ENCODE data around the gene BRIP1.

DNA sequence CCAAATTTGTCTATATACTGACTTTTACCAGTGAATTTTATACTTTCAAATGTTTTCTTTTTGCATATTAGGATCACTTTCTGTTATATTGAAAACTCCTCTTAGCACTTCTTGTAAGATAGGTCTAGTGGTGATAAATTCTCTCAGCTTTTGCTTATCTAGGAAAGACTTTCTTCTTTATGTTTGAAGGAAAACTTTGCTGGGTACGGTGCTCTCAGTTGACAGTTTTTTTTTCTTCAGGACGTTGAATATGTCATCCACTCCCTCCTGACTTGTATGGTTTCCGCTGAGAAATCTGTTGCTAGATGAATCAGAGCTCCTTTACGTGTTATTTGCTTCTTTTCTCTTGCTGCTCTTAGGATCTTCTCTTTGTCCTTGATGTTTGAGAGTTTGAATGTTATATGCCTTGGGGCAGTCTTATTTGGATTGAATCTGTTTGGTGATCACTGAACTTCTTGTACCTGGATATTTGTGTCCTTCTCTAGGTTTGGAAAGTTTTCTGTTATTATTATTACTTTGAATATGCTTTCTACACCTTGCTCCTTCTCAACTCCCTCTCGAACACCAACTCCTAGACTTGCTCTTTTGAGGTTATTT lies 228.3 kb downstream of the BRIP1 start:
- TF ChIP-seq, protein P1, sequence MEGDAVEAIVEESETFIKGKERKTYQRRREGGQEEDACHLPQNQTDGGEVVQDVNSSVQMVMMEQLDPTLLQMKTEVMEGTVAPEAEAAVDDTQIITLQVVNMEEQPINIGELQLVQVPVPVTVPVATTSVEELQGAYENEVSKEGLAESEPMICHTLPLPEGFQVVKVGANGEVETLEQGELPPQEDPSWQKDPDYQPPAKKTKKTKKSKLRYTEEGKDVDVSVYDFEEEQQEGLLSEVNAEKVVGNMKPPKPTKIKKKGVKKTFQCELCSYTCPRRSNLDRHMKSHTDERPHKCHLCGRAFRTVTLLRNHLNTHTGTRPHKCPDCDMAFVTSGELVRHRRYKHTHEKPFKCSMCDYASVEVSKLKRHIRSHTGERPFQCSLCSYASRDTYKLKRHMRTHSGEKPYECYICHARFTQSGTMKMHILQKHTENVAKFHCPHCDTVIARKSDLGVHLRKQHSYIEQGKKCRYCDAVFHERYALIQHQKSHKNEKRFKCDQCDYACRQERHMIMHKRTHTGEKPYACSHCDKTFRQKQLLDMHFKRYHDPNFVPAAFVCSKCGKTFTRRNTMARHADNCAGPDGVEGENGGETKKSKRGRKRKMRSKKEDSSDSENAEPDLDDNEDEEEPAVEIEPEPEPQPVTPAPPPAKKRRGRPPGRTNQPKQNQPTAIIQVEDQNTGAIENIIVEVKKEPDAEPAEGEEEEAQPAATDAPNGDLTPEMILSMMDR (conservative IDR thresholded peaks at IDR 0.05 in 1 of 2, IDR thresholded peaks at IDR 0.05 in 1 of 2; ENCODE audit: low read depth in 1 of 2, low read length in 2 of 2) = no peak
- no peak for TF ChIP-seq EZH2 (IDR thresholded peaks at IDR 0.05; ENCODE audit: low read length, missing control alignments)
